GM12864 (cell line): ENCODE measurements around the gene TOM1L1.

Source experiments
- DNase-seq: peaks from one replicate; pipeline ENCODE4 v3.0.0-alpha.2; 2011; ENCODE audit warnings: low read depth
- H3K4me3 ChIP-seq: 2 replicates; pipeline ENCODE4 v1.5.1; 2011; ENCODE audit warnings: mild to moderate bottlenecking, low read depth, low read length, control low read depth
- TF ChIP-seq, protein P1 (sequence below): IDR thresholded peaks from 2 replicates; pipeline ENCODE4 v1.5.1; 2011; ENCODE audit warnings: low read depth, mild to moderate bottlenecking, moderate library complexity, low read length, control low read depth, inconsistent platforms; ENCODE audit errors: missing control alignments

TOM1L1 gene

DNA sequence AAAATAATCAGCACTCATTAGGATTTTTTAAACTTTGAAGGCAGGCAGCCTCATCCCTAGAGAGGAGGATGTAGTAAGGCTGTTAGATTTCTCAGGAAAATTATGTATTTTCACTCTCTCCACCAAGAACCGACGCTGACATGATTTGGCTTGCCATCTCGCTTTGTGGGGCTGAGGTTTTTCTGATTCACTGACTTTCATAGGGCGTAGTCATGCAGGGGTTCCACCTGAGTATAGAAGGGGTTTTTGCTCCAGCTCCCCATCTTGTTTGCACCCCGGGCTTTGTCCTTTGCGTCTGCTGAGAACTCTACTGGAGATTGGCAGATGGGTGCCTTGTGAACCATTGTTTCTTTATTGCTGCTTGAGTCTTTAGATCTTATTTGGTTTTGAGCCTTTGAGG is 20.2 kb downstream of the TOM1L1 start:
- TF ChIP-seq, protein P1, sequence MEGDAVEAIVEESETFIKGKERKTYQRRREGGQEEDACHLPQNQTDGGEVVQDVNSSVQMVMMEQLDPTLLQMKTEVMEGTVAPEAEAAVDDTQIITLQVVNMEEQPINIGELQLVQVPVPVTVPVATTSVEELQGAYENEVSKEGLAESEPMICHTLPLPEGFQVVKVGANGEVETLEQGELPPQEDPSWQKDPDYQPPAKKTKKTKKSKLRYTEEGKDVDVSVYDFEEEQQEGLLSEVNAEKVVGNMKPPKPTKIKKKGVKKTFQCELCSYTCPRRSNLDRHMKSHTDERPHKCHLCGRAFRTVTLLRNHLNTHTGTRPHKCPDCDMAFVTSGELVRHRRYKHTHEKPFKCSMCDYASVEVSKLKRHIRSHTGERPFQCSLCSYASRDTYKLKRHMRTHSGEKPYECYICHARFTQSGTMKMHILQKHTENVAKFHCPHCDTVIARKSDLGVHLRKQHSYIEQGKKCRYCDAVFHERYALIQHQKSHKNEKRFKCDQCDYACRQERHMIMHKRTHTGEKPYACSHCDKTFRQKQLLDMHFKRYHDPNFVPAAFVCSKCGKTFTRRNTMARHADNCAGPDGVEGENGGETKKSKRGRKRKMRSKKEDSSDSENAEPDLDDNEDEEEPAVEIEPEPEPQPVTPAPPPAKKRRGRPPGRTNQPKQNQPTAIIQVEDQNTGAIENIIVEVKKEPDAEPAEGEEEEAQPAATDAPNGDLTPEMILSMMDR, result no peak
- H3K4me3 ChIP-seq, result no peak overlapping the region
- DNase-seq, result no peak

- DNase-seq, result no peak
- TF ChIP-seq, protein P1, result no peak
- no peak overlapping the region for H3K4me3 ChIP-seq
These were observed 23.8 kb downstream of the TOM1L1 start for GRCh38 chr17:54924405-54924804.

- H3K4me3 ChIP-seq, result no peak overlapping the region
- DNase-seq, result no peak
These were observed 26.9 kb downstream of the TOM1L1 start for GRCh38 chr17:54927525-54927924.

GRCh38 chr17:54932711-54933110 is 32.1 kb downstream of the TOM1L1 start:
- no peak for DNase-seq
- TF ChIP-seq, protein P1, result no peak
- no peak overlapping the region for H3K4me3 ChIP-seq

More at GRCh38 chr17:54927525-54927924, 26.9 kb downstream of the TOM1L1 start:
- TF ChIP-seq, protein P1, result no peak

DNA sequence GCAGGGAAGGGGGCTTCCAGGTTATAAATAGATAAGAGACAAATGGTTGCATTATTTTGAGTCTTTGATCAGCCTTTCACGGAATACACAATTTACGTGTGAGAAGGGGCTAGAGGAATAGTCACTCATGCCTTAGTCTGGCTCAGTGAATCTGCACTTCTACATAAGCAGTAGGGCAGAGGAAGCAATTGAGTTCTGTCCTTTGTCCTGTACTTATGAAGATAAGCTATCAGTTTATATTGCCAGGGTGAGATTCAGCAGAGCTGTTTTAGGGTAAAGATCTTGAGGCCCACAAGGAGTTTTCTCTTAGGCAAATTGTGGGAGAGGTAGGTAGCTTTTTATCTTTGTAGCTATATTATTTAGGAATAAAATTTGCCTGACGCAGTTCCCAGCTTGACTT is 33.3 kb downstream of the TOM1L1 start:
- TF ChIP-seq, protein P1, result no peak
- H3K4me3 ChIP-seq, result no peak overlapping the region
- no peak for DNase-seq

- H3K4me3 ChIP-seq, result no peak overlapping the region
- TF ChIP-seq, protein P1, result no peak
- DNase-seq, result no peak
These were observed 34.8 kb downstream of the TOM1L1 start for GRCh38 chr17:54935471-54935870.

- TF ChIP-seq, protein P1, result no peak
- no peak overlapping the region for H3K4me3 ChIP-seq
- no peak for DNase-seq
These were observed 36.4 kb downstream of the TOM1L1 start for GRCh38 chr17:54937018-54937417.
